SU-DHL-6 (cell line): ENCODE results near the gene ADAMTS17.

Experiments used
- CTCF ChIP-seq: fragments of 200-600 bp; sonication (generic); IDR thresholded peaks from one replicate; pipeline ENCODE4 v1.5.1; 2017; ENCODE audit warnings: antibody characterized with exemption, mild to moderate bottlenecking, low read length, moderate library complexity; ENCODE audit not compliant: insufficient read depth, poor library complexity, severe bottlenecking
- EZH2phosphoT487 ChIP-seq: fragments of 200-600 bp; sonication (generic), shearing (Covaris generic); conservative IDR thresholded peaks from 2 replicates; pipeline ENCODE4 v1.6.1; 2018; ENCODE audit warnings: mild to moderate bottlenecking, antibody characterized with exemption, low read length, moderate library complexity, mixed read lengths

DNA sequence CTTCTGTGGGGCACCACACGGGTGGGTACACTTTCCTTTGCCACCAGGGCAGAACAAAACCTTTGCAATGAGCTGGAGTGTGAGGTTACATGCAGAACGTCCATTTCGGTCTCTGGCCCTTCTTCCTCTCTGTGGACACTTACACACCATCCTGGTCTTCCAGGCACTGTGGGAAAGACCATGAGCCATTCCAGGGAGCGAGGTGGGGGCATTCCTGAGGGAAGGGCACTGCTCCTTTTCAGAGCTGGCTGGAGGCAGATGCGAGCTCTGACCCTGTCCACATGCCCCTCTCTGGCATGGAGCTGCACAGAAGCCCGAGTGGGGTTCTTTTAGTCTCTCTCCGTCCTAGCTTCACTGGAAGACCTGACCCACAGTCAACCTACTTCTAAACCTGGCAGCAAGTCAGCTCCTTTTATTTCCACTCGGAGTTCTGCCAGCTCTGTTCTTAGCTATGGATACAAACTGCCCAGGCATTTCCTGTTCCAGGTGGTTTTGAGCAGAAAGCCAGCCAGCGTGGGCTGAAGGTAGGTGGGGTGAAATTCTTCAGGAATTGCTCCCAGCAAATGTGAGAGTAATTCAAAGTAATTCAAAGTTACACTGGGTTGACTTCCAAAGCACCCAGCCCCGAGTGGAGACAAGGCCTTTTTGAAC is 281.4 kb downstream of the ADAMTS17 start:
- TF ChIP-seq CTCF (no peak), EZH2phosphoT487 (no peak)
